SW 1271 (cell line): Measurements from ENCODE around the gene LEF1.

Source experiments
- DNase-seq, 2 experiments: peaks; one replicate each; lab custom pipeline; 2025; lab: John Stamatoyannopoulos, UW

LEF1 gene

GRCh38 chr4:108149588-108150380, 18.9 kb downstream of the LEF1 start:
- DNase-seq: no peak

GRCh38 chr4:108148316-108148715, 20.4 kb downstream of the LEF1 start:
- DNase-seq: no peak

GRCh38 chr4:108146819-108147218, 21.9 kb downstream of the LEF1 start:
- DNase-seq: no peak

GRCh38 chr4:108146336-108146735, 22.4 kb downstream of the LEF1 start:
- no peak for DNase-seq

- no peak for DNase-seq
Observed at GRCh38 chr4:108144451-108144850, 24.3 kb downstream of the LEF1 start.

- DNase-seq: no peak
Observed at GRCh38 chr4:108143515-108143914, 25.2 kb downstream of the LEF1 start.

GRCh38 chr4:108142870-108143269, 25.9 kb downstream of the LEF1 start:
- no peak for DNase-seq

- no peak for DNase-seq
Observed at GRCh38 chr4:108141213-108141950, 27.4 kb downstream of the LEF1 start.

GRCh38 chr4:108140328-108140727, 28.4 kb downstream of the LEF1 start:
- DNase-seq: no peak

GRCh38 chr4:108139089-108139488, 29.6 kb downstream of the LEF1 start:
- DNase-seq: no peak

- no peak for DNase-seq
Observed at GRCh38 chr4:108135549-108136209, 33.1 kb downstream of the LEF1 start.

GRCh38 chr4:108130955-108131354, 37.8 kb downstream of the LEF1 start:
- no peak for DNase-seq

GRCh38 chr4:108129196-108129595, 39.5 kb downstream of the LEF1 start:
- DNase-seq: no peak

- DNase-seq: no peak
Observed at GRCh38 chr4:108126806-108127205, 41.9 kb downstream of the LEF1 start.

- no peak for DNase-seq
Observed at GRCh38 chr4:108120789-108121188, 47.9 kb downstream of the LEF1 start.

GRCh38 chr4:108119199-108119800, 49.4 kb downstream of the LEF1 start:
- no peak for DNase-seq

- no peak for DNase-seq
Observed at GRCh38 chr4:108118505-108118904, 50.2 kb downstream of the LEF1 start.

GRCh38 chr4:108117418-108118182, 51.1 kb downstream of the LEF1 start:
- DNase-seq: no peak

GRCh38 chr4:108116423-108117168, 52.1 kb downstream of the LEF1 start:
- no peak for DNase-seq

- no peak for DNase-seq
Observed at GRCh38 chr4:108115168-108115526, 53.6 kb downstream of the LEF1 start.

GRCh38 chr4:108114503-108114902, 54.2 kb downstream of the LEF1 start:
- no peak for DNase-seq
